22Rv1 (cell line): Measurements from ENCODE around the gene NCOA1.

Source experiments
- CTCF ChIP-seq: fragments of 450-650 bp; IDR thresholded peaks from 2 replicates; pipeline ENCODE4 v1.5.1; 2017; ENCODE audit warnings: mild to moderate bottlenecking
- ZFX ChIP-seq: fragments of 450-650 bp; IDR thresholded peaks from 2 replicates; pipeline ENCODE4 v1.6.1; 2017; ENCODE audit warnings: antibody characterized with exemption, borderline replicate concordance

GRCh38 chr2:24657818-24658217, 166.8 kb downstream of the NCOA1 start:
- TF ChIP-seq CTCF, result no peak
- TF ChIP-seq ZFX, result no peak
